WERI-Rb-1 (cell line): ENCODE data around the gene COIL.
A peak's percentile ranks its signal among the peaks of the same experiment; 100 is the strongest.

ENCODE experiments used
- DNase-seq: peaks from one replicate; pipeline ENCODE4 v3.0.0-alpha.2; 2020
- H3K27ac ChIP-seq: fragments of 250-450 bp; sonication (Bioruptor Pico); 2 replicates; pipeline ENCODE4 v1.5.1; 2020; ENCODE audit warnings: mild to moderate bottlenecking, moderate library complexity
- H3K27me3 ChIP-seq: fragments of 250-450 bp; sonication (Bioruptor Pico); 2 replicates; pipeline ENCODE4 v1.5.1; 2021; ENCODE audit warnings: mild to moderate bottlenecking, low read depth, moderate library complexity; ENCODE audit not compliant: insufficient read depth, severe bottlenecking
- H3K36me3 ChIP-seq: fragments of 250-450 bp; sonication (Bioruptor Pico); 2 replicates; pipeline ENCODE4 v1.5.1; 2020; ENCODE audit warnings: mild to moderate bottlenecking, moderate library complexity
- H3K4me3 ChIP-seq: 2 replicates; pipeline ENCODE4 v1.5.1; 2011; ENCODE audit warnings: low read depth, mild to moderate bottlenecking, control low read depth, low read length
- H3K9me3 ChIP-seq: fragments of 250-450 bp; sonication (Bioruptor Pico); 2 replicates; pipeline ENCODE4 v1.5.1; 2021; ENCODE audit warnings: mild to moderate bottlenecking, moderate library complexity; ENCODE audit not compliant: severe bottlenecking
- TF ChIP-seq, protein P1 (sequence below): IDR thresholded peaks from 2 replicates; pipeline ENCODE4 v1.5.1; 2011; ENCODE audit warnings: low read depth, mild to moderate bottlenecking, control low read depth, inconsistent platforms, low read length

Gene COIL

DNA sequence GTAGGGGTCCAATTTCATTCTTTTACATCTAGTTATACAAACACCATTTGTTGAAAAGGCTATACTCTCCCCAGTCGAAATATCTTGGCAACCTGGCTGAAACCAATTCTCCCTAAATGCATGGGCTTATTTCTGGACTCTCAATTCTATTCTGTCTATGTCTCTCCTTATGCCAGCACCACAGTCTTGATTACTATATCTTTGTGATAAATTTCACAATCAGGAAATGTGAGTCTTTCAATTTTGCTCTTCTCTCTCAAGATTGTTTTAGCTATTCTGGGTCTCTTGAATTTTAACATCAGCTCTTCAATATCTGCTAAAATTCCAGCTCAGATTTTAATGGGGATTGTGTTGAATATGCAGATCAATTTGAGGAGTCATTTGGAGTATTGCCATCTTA is 41.1 kb downstream of the COIL start:
- Histone ChIP-seq H3K27me3 (no peaks in the 10 kb centered on the region), H3K9me3 (peaks cover 2% of the 10 kb centered on the region), H3K4me3 (no peak overlapping the region), H3K36me3 (no peaks in the 10 kb centered on the region), H3K27ac (no peak overlapping the region)
- DNase-seq, result no peak
- TF ChIP-seq, protein P1, sequence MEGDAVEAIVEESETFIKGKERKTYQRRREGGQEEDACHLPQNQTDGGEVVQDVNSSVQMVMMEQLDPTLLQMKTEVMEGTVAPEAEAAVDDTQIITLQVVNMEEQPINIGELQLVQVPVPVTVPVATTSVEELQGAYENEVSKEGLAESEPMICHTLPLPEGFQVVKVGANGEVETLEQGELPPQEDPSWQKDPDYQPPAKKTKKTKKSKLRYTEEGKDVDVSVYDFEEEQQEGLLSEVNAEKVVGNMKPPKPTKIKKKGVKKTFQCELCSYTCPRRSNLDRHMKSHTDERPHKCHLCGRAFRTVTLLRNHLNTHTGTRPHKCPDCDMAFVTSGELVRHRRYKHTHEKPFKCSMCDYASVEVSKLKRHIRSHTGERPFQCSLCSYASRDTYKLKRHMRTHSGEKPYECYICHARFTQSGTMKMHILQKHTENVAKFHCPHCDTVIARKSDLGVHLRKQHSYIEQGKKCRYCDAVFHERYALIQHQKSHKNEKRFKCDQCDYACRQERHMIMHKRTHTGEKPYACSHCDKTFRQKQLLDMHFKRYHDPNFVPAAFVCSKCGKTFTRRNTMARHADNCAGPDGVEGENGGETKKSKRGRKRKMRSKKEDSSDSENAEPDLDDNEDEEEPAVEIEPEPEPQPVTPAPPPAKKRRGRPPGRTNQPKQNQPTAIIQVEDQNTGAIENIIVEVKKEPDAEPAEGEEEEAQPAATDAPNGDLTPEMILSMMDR, result no peak

DNA sequence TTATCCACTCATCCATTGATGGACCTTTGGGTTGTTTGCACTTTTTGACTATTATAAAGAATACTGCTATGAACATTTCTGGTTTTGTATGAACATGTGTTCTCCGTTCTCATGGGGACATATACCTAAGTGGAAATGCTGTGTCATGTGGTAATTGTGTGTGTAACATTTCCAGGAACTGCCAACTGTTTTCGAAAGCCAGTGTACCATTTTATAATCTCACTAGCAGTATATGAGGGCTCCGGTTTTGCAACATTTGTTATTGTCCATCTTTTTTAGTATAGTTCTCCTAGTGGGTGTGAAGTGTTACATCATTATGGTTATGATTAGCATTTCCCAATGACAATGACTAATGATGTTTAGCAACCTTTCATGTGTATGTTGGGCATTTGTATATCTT is 41.9 kb downstream of the COIL start:
- DNase-seq, result no peak
- no peaks in the 10 kb centered on the region for H3K36me3 ChIP-seq
- no peak overlapping the region for H3K4me3 ChIP-seq
- H3K27me3 ChIP-seq, result no peaks in the 10 kb centered on the region
- H3K9me3 ChIP-seq, result peaks cover 2% of the 10 kb centered on the region
- TF ChIP-seq, protein P1, result no peak
- H3K27ac ChIP-seq, result no peak overlapping the region

DNA sequence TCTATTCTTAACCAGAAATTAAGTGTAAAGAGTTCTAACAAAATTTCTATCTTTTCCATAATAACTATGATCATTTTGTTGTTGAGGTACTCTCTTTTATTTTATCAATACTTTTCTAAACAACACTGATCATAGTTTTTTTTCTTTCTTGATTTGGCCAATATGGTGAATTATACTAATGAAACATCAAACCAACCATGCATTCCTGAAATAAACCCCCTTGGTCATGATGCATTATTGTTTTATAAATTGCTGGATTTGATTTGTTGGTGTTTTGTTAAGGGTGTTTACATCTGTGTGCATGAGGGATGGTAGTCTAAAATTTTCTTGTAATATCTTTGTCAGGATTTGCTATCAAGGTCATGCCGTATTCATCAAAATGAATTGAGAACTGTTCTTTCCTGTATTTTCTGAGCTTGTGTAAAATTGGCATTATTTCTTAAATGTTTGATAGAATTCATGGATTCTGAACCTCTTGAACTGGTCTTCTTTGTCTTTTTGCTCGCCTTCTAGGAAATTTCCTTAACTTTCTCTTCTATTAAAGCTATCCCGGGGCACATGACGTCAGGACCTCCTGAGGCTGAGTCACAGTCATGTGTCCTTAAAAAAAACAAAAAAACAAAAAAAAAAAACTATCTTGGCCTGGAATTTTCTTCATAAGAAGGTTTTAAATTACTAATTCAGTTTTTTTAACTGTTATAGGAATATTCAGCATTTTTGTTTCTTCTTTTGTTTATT is 43.1 kb downstream of the COIL start:
- TF ChIP-seq, protein P1, result no peak
- no peak overlapping the region for H3K4me3 ChIP-seq
- DNase-seq, result no peak
- H3K9me3 ChIP-seq, result peaks cover 2% of the 10 kb centered on the region
- no peak overlapping the region for H3K27ac ChIP-seq
- no peaks in the 10 kb centered on the region for H3K27me3 ChIP-seq
- H3K36me3 ChIP-seq, result no peaks in the 10 kb centered on the region

DNA sequence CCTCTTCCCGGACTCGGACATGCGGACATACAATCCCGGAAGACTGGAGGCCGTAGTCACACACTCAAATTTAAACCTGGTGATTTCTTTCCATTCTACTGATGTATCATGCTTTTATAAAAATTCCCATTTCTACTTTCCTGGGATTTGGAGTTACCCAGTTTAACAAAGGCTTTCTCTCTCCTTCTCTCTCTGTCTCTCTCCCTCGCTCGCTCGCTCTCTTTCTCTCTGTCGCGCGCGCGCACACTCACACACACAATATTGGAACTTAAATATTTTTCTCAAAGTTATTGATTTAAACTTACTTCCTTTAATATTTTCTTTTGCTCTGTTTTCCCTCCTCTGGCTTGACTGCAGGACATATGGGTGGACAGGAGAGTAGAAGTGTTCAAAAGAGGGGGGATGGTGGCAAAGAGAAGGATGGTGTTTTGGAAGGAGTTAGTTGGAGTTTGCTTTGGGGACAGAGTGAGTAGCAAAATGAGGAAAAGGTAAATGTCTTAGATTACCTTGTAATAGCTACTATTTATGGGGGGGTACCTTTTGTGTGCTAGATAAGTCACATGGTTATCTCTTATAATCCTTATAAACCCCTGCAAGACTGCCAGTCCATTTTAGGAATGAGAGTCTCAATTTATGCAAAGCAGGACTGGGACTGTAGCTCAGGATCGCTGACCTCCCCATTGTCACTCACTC is 46.1 kb downstream of the COIL start:
- H3K27ac ChIP-seq, result peak overlapping the region; percentile 81
- no peaks in the 10 kb centered on the region for H3K27me3 ChIP-seq
- no peak for DNase-seq
- H3K36me3 ChIP-seq, result peaks cover 11% of the 10 kb centered on the region
- TF ChIP-seq, protein P1, result no peak
- peaks cover 2% of the 10 kb centered on the region for H3K9me3 ChIP-seq
- H3K4me3 ChIP-seq, result peak overlapping the region; percentile 82

DNA sequence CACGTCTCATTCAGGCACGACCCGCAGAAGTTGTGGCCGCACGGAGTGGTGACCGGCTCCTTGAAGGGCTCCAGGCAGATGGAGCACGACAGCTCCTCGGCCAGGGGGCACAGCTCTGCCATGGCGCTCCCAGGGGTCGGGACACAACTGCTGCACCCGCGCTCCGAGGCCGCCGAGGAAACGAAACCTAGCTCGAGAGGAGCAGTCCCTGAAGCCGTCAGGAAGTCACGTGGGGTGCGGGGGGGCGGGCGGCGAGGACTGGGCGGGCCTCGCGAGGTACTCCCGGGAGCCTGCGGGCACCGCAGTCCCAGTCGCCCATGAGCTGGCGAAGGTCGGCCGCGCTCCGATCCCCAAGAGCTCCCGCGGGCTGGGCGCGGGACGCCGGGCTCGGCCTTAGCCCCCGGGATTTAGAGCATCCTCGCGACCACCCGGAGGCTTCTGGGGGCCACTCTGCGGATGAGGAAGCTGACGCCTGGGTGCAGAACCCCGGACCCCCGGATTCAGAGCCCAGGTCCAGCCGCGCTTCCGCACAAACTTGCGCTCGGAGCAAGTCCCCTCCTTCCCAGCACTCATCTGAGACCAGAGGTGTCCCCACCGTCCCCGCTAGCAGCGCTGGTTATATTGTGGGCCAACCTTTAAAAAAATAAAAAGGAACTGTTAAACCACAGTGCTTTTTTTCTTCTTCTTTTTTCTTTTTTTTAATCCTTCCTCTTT is 46.8 kb downstream of the COIL start, which contains the start of gene TRIM25:
TRIM25 (minus strand) TSS at position 183 of the 714 bp plus-strand sequence; CDS start at position 122, 61 bp downstream.
- H3K27me3 ChIP-seq, result no peaks in the 10 kb centered on the region
- H3K9me3 ChIP-seq, result peaks cover 2% of the 10 kb centered on the region
- peak; percentile 94 for DNase-seq
- peaks cover 11% of the 10 kb centered on the region for H3K36me3 ChIP-seq
- peak within 1 kb of the TSS; percentile 82 for H3K4me3 ChIP-seq
- TF ChIP-seq, protein P1, result no peak
- H3K27ac ChIP-seq, result peak within 1 kb of the TSS; percentile 81
